ENCODE data around the gene FAM217B. TPM values are rescaled to one million over a fixed set of nuclear protein-coding genes. Genes with fewer than 3 reads are reported as not detected.
A peak's percentile ranks its signal among the peaks of the same experiment; 100 is the strongest.

The FAM217B gene, protein sequence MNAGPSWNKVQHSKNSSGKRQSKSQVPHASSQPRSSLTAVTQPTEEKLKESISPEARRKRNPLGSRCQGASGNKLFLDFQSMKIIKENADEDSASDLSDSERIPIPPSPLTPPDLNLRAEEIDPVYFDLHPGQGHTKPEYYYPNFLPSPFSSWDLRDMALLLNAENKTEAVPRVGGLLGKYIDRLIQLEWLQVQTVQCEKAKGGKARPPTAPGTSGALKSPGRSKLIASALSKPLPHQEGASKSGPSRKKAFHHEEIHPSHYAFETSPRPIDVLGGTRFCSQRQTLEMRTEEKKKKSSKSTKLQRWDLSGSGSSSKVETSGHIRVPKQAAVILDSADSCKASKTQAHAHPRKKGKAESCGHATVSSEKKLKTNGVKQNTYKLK
- total RNA-seq (ENCODE audit: insufficient read depth, low replicate concordance) = 7.7 TPM

DNA sequence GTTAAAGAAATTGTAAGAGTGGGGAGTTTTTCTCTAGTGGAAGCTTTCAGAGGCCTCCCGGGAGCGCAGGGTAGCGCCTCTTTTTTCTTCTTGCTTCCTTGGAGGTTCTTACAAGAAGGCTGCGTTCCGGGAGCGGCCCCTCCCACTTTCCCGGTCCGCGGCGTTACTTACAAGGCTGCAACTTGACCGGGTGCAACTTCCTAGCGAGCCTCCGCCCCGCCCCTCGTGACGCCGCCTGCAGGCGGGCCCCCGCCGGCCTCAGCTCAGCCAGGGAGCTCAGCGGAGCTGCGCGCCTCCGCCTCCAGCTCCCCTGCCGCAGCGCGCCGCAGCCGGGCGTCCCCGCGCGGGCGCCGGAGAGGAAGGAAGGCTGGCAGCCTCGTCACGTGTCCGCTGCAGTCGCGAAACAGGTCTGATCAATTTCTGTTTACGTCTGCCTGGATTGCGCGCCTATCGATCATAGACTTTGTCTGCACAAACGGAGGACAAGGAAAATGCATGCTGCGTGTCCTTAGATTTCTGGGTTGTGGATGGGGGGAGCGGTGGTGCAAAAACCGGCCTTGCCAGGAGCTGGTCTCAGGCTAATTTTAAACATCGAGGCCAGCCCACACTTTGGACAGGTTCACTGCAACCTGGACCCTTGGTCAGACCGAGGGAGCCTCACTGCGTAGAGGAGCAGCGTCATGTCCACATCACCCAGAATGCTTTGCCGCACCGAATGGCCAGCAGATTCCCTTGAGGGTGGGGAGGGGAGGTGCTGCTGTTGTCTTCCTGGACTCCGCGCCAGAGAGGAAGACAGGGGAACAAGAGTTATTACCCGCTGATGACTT is at the start of gene FAM217B, which contains the start of gene PPP1R3D:
Gene FAM217B (plus strand): TSS at position 261 of the 827 bp plus-strand sequence. CDS start 3,555 bp downstream, outside the sequence.
Gene PPP1R3D (minus strand): TSS at position 177 of the 827 bp plus-strand sequence. CDS start 374 bp downstream, outside the sequence.
- DNase-seq (ENCODE audit: low spot score) = peak; percentile 98

DNA sequence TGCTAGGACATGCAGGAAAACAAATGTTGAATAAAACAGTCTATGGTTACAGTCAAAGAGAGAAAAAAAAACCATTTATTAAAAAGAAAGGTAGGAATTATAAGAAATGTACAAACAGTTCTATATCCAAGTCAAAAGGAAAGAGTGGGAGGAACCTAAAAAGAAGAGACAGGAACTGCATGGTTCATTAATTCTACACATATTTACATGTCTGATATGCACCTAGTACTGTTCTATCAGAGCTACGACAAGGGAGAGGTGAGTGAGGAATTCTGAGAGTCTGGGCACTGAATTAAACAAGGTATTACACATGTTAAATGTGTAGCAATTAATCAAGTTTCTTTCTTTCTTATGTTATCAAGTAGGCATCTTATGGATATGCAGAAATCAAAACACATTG is 48.6 kb upstream of the FAM217B start:
- no peak for DNase-seq (ENCODE audit: low spot score)

DNA sequence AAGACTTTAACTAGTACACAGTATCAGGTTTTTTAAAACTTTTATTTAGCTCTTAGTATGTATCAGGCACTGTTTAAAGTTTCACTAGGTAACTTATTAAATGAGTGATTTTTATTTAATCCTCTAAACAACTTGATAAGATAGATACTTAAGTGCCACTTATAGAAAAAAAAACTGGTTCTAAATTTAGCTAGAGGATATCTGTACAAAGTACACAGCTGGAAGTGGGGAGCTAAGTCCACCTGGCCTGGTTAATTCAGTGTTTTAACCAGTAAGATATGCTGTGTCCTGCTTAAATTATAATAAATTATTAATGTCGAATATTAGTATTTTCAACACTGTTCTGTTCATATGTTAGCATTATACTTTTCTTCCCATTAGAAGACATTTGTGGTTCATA is 44.3 kb upstream of the FAM217B start:
- DNase-seq (ENCODE audit: low spot score) = no peak

DNA sequence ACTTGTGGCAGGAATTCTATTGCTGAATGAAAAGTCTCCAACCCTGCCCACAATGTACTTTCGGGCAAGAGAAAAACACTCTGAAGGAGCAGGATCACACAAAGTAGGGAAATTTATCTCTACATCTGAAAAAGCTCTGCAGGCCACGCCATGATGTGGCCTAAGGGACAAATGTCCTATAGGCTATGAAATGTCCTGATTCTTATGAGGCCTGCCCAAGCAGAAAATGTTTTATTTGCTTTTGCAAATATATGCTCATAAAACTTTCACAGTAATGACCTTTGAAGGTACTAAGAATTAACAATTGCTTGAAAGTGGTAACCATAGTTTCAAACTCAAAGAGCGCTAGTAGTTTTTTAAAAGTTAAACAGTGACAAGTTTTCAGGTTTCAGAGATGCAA is 37.7 kb upstream of the FAM217B start:
- no peak for DNase-seq (ENCODE audit: low spot score)

DNA sequence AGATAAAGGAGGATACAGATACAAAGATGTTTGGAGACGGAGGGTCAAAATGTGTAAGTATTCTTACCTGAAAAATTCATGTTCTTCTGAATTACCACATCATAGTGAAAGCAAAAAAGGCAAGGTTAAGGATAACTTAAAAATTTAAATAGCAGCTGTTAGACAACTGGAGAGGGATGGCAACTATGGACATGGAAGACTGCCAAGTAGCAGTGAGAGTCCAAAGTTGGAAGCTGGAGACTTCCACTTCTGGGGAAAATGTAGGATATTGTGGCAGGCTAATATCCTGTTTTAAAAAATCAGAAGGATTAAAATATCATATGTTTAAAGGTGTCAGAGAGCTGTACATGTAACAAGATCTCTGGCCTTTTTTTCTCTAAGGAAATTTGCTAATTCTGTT is 36.6 kb upstream of the FAM217B start:
- DNase-seq (ENCODE audit: low spot score) = no peak

DNA sequence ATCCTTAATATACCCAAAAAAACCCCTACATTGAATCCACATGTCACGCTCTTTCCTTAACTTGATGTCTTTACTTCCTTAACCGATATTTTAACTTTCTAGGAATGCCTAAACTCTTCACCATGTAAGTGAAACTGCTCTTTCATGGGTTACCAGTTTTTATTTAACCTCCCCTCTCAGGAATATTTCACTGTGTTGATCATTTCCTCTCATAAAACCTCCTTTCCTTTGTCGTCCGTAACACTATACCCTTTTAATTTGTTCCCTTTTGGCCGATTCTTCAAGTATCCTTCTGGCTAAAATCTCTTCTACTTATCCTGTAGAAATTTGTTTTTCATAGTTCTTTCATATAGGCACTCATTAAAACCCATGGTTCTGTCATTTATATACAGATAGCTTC is 31.3 kb upstream of the FAM217B start:
- no peak for DNase-seq (ENCODE audit: low spot score)

DNA sequence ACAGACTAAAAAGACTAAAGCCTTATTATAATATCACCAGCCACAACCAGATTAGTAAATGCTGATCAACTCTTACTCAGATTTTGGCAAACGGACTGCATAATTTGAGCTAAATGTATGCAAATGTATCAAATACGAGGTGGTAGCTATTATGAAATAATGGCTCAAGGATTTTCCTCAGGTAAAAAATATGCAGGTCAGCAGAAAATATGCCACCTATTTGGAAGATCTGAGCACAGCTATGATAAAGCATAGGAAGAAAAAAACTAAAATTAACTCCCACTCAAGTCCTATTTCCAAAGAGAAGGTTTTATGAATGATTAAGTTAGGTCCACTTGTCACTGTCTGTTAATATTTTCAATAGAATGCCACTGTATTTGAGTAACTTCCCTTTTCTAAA is 29.1 kb upstream of the FAM217B start:
- no peak for DNase-seq (ENCODE audit: low spot score)

DNA sequence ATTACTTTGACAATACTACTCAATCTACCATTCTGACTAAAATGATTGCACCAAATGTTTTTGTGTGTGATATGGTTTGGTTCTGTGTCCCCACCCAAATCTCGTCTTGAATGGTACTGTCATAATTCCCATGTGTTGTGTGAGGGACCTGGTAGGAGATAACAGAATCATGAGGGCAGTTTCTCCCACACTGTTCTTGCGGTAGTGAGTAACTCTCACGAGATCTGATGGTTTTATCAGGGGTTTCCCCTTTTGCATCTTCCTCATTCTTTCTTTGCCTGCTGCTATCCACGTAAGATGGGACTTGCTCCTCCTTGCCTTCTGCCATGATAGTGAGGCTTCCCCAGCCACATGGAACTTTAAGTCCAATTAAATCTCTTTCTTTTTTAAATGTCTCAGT is 27.6 kb upstream of the FAM217B start:
- no peak for DNase-seq (ENCODE audit: low spot score)

DNA sequence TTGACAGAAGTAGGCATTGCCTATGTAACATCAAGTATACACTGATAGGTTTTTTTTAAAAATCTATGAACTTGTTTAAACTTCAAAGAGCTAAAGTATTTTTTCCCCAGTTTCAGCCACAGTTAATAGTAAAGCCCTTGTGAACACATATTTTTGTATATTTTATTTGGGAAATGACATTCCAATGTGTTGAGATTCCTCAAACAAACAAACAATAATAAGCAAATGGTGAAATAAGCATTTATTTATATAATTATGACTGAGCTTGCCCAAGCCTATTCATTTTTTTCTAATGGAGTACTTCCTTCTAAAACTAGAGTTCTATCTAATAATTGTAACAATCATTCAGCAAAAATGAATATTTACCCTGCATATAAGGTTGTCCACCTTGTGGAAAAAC is 19.2 kb upstream of the FAM217B start:
- DNase-seq (ENCODE audit: low spot score) = no peak

DNA sequence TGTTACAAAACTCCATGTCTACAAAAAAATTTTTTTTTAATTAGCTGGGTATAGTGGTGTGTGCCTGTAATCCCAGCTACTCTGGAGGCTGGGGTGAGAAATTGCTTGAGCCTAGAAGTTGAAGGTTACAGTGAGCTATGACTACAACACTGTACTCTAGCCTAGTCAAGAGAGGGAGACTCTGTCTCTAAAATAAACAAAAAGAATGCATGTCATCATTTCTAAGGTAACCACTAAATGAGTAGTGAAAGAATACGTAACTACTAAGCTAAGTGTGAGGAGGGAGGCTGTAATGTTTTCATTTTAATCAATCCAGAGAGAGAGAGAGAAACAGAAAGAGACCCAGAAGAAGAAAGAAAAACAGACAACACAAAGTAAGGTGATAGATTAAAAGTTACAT is 16.7 kb upstream of the FAM217B start:
- DNase-seq (ENCODE audit: low spot score) = no peak

DNA sequence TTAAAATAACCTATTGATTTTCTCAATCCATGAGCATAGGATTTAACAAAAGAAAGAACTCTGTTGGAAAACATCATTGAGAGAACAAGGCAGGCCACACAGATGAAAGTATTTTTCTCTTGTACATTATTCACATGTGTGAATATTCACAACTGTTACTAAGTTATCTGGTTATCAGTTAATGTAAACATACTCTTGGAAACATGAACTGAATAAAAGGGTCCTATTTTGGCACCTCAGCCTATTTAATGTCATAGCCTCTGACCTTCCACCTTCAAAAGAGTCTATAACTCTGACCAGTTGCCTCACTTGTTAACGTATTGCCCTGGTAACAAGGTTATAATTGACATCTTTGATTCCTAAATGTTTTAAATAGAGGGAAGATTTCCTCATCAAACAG is 14.8 kb upstream of the FAM217B start:
- no peak for DNase-seq (ENCODE audit: low spot score)

DNA sequence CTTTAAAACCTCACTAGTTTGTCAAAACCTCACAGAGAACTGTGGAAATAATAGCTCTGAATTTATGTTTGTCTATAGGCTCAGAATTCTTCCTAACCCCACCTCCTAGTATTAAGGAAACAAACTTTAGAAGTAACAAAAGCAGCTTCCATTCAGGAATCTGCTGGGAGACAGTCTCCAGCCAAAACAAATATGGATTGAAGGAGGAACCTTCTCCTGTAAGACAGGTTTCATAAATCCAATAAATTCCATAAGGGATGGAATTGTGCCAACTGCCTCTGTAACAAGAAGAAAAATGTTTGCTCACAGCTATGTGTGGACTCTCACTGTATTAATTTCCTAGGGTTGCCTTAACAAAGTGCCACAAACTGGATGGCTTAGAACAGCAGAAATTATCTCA is 14.3 kb upstream of the FAM217B start:
- peak; percentile 13 for DNase-seq (ENCODE audit: low spot score)

DNA sequence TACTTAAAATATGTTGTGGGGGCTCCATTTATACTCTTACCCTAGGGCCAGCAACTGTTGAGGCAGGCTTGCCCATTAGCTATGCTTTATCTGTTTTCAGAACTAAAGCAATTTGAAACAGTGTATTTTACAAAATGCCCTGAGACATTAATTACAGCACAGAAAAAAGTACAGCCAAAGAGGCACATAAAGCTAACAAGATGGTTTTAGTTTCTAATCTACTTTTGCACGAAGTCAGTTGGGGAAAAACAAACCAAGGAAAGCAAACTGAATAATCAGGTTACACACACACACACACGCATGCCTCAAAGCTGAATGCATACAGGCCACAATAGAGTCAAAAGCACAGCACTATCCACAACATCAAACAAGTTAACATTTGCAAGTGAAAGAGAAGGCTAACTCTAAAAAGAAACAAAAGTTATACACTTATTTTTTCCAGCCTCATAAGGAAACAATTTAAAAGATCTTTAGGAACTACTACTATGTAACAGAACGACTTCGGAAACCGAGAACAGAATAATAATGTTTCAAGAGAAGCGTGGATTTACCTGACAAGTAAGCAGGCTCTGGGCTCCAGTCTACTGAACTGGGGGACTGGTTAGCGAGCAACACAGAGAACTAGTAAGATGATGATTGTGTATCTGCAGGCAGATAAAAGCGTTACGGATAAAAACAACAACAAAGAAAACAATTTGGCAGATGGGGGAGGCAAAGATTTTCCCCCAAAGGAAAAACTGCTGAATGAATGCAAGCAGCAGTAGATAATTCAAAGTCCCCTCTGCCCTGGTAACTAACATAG is 8.5 kb upstream of the FAM217B start:
- DNase-seq (ENCODE audit: low spot score) = no peak

DNA sequence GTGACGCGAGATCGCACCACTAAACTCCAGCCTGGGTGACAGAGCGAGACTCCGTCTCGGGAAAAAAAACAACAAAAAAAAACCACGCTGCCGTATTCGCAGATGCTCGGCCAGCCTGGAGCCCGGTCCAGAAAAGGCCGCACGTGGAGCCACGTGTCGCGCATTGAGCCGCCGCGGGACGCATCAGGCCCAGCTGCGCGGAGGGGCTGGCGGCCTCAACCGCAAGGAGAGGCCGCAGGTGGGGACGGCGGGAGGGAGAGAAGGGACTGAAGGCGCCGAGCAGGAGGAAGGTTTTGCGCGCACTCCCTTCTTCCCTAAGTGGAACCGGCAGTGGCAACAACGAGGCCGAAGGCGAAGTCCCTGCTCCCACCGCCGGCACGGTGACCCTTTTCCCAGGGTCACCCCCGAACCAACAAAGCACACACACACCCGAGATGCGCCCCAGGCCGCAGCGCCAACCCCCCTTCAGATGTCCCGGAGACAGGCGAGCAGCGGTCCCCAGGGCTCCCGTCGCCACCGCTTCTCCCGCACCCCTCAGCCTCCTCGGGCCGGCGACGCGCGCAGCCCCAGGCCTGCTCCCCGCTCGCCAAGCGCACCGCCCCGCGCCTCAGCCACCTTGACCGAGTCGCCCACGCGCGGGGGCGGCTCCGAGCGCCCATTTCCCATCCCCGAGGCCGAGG is 7.4 kb upstream of the FAM217B start:
- DNase-seq (ENCODE audit: low spot score) = no peak

DNA sequence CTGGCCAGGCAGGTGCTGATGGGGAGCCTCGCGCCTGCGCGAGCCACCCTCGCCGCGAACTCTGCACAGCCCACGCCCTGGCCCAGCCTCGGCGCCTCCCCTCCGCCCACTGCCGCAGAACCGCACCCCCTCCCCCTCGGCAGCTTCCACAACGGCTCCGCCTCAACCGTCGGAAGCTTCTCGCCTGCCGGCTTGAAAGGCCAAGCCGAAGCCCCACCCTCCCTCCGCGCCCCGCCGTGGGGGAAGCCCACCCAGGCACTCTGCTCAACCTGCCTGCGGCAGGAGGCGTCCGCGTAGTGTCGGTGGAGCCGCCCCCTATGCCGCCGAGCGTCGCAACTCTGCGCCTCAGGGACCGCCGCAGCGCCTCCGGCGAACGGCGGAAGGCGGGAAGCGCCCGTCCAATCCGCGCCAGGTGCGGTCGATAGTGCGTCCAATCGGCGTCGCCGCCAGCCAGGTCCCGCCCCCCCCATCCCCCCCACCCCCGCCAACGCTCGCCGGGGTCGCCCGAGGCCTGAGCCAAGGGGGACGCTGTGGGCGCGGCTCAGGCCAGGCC is 6.8 kb upstream of the FAM217B start, which contains the start of gene SYCP2:
Gene SYCP2 (minus strand): TSS at position 342 of the 553 bp plus-strand sequence. CDS start 11,224 bp downstream, outside the sequence.
- peak; percentile 26 for DNase-seq (ENCODE audit: low spot score)

DNA sequence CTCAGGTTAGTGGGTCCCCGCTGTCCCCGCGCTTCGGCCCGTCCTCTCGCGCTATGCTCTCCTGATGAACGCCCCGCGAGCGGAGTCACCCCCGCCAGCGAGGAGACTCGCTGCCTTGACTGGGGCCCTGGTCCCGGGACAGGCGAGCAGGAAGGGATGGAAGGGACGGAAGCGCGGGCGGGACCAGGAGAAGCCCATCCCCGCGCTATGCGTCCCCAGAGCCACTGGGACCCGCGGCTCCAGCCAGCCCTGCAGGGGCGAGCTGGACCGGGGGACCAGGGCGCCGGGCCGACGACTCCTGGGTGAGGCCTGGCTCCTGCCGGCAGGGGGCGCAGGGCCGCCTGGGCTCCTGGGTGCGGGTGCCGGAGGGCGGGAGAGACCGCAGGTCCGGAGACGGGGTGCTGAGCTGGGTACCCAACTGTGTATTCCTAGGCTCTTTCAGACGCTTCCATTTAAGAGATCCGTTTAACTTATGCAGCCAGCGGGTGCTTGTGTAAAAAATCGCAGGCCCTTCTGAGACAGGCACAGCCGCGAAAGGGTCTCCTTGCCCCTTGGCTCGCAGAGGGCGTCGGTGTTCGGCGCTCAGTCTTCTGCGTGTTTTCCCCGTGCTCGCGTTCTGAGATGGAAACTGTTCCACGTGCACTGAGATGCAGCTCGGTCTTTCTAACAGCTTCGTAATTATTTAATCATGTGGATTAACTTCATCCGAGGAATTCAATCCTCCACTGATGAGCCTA is 6.2 kb upstream of the FAM217B start:
- peak; percentile 74 for DNase-seq (ENCODE audit: low spot score)

DNA sequence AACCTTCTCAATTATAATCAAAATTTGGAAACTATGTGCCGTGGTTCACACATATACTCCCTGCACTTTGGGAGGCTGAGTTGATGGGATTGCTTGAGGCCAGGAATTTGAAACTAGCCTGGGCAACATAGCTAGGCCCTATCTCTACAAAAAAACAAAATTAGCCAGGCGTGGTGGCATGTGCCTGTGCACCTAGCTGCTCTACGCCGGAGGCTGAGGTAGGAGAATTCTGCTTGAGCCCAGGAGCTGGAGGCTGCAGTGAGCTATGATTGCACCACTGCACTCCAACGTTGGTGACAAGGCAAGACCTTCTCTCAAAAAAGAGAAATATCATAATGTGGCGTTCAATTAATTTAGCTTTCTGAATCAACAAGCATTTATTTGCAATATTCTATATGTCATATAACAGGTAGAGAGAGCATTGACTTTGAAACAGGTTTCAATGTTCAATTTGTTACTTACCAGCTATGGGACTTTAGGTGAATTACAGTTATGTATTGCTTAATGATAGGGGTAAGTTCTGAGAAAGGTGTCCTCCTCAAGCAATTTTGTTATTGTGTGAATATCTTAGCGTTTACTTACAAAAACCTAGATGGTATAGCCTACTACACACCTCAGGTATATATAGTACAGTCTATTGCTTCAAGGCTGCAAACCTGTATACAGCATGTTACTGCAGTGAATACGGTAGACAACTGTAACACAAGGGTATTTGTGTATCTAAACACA is 4.6 kb upstream of the FAM217B start:
- no peak for DNase-seq (ENCODE audit: low spot score)

DNA sequence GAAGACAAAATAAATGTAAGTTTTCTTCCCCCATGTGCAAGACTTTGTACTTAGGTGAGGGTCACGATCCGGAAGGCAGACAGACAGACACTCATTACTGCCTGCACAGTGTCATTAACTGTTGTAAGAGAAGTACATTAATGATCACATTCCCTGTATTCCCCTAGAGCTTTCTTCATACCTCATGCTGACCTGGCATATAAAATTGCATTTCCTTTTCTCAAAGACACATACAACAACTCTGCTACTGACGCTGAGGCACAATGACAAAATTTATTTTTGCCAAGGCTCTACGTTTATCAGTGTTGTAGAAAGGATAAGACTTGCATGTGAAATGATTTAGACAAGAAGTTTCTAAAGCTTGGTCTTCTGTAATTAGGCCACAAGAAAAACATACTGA is 3.8 kb upstream of the FAM217B start:
- DNase-seq (ENCODE audit: low spot score) = no peak

DNA sequence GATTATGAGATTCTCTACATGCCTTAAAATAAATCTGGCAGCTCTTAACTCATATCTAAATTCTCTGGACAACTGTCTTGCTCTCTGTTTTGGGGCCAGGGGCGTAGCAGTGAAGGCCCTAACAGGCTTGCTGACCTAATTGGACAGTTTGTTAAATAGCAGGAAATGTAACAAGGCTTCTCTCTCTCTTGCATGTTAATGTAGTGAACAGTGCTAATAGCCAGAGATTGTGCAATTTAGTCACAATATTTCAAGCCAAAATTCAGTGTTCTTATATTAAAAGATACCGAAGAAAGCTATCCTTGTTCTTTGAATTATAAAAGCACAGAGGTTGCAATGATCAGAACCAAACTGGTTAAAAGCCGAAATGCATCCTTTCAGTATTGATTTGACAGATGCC is 3.0 kb upstream of the FAM217B start:
- DNase-seq (ENCODE audit: low spot score) = no peak
